Breast epithelium (tissue), 3 donors: ENCODE data around the gene AP3S2.

Experiments
- CTCF ChIP-seq, 3 donors: fragments of 450-650 bp; IDR thresholded peaks; one replicate each; pipeline ENCODE4 v1.5.1; 2016 to 2017; ENCODE audit warnings: antibody characterized with exemption in 3 of 3, mild to moderate bottlenecking in 3 of 3, moderate library complexity in 3 of 3
- POLR2A ChIP-seq: fragments of 450-650 bp; IDR thresholded peaks from one replicate; pipeline ENCODE4 v1.6.1; 2016; ENCODE audit warnings: antibody characterized with exemption, mild to moderate bottlenecking, moderate library complexity

DNA sequence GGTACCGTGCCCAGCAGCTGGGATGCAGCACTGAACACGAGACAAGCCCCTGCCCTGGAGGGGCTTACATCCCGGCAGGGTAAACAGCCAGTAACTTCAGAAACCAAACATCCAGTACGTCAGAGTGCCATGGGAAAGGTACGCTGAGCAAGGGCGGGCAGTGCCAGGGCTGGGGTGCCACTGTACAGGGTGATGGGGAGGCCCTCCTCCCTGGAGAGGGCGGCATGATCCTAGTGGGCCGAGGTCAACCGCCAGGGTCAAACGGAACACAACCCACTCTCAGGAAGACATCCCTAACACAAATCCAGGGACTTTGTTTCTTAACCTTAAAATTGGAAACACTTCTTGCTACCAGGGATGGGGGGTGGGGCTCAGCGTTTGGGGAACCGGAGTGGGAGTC, 63.2 kb downstream of the AP3S2 start:
- no peak for TF ChIP-seq CTCF (IDR thresholded peaks at IDR 0.05)
- no peak for TF ChIP-seq POLR2A
